OCI-LY7 (cell line): ENCODE results near the gene ATXN7L2. TPM values are rescaled to one million over a fixed set of nuclear protein-coding genes. Genes with fewer than 3 reads are reported as not detected.

Experiments used
- BruUV-seq: library from RNA; stranded (reverse); fragments of 400-500 nt; replicated peaks from 2 replicates; lab custom pipeline; 2021; lab: Mats Ljungman, UMichigan
- CTCF ChIA-PET: fragments of 300-600 bp; sonication (Branson Sonifier 250); formaldehyde crosslinking; loops from one replicate; lab custom pipeline; 2022; ENCODE audit warnings: antibody characterized with exemption; ENCODE audit not compliant: unreplicated experiment; lab: Charles Lee
- POLR2A ChIA-PET: fragments of 300-600 bp; sonication (Branson Sonifier 250); formaldehyde crosslinking; loops from one replicate; lab custom pipeline; 2022; ENCODE audit warnings: antibody characterized with exemption; lab: Charles Lee
- DNase-seq: peaks from one replicate; pipeline ENCODE4 v3.0.0-alpha.2; 2015; ENCODE audit warnings: low spot score
- H2AFZ ChIP-seq: fragments of 200-600 bp; sonication (generic), shearing (Covaris generic); 2 replicates; pipeline ENCODE4 v1.6.1; 2014; ENCODE audit warnings: mild to moderate bottlenecking, antibody characterized with exemption, low read length, moderate library complexity
- H3K27ac ChIP-seq: fragments of 200-600 bp; sonication (generic); 2 replicates; pipeline ENCODE4 v1.5.1; 2014; ENCODE audit warnings: mixed run types, low read depth, mild to moderate bottlenecking, moderate library complexity, low read length, inconsistent platforms; ENCODE audit not compliant: poor library complexity, severe bottlenecking
- H3K36me3 ChIP-seq: fragments of 200-600 bp; sonication (generic); 2 replicates; pipeline ENCODE4 v1.6.1; 2014; ENCODE audit warnings: mild to moderate bottlenecking, antibody characterized with exemption, low read length, moderate library complexity, mixed read lengths; ENCODE audit not compliant: insufficient read depth
- H3K4me1 ChIP-seq: fragments of 200-600 bp; sonication (generic); 2 replicates; pipeline ENCODE4 v1.5.1; 2014; ENCODE audit warnings: mild to moderate bottlenecking, low read length; ENCODE audit not compliant: insufficient read depth, poor library complexity, severe bottlenecking
- H3K4me2 ChIP-seq: fragments of 200-600 bp; sonication (generic); 2 replicates; pipeline ENCODE4 v1.6.1; 2014; ENCODE audit warnings: mild to moderate bottlenecking, low read length
- H3K4me3 ChIP-seq: fragments of 200-600 bp; sonication (generic); 2 replicates; pipeline ENCODE4 v1.5.1; 2014; ENCODE audit warnings: mild to moderate bottlenecking, low read depth, low read length; ENCODE audit not compliant: poor library complexity, severe bottlenecking
- H3K79me2 ChIP-seq: fragments of 200-600 bp; sonication (generic); 2 replicates; pipeline ENCODE4 v1.6.1; 2016; ENCODE audit warnings: low read depth, mild to moderate bottlenecking, low read length, moderate library complexity, mixed read lengths; ENCODE audit not compliant: insufficient read depth
- H3K9me2 ChIP-seq: fragments of 200-600 bp; sonication (generic); 2 replicates; pipeline ENCODE4 v1.6.1; 2016; ENCODE audit warnings: mild to moderate bottlenecking, low read length, mixed read lengths; ENCODE audit not compliant: insufficient read depth
- H3K9me3 ChIP-seq: fragments of 200-600 bp; sonication (generic); 2 replicates; pipeline ENCODE4 v1.6.1; 2014; ENCODE audit warnings: mild to moderate bottlenecking, mixed run types, low read length, mixed read lengths
- H4K20me1 ChIP-seq: fragments of 200-600 bp; sonication (generic); 2 replicates; pipeline ENCODE4 v1.6.1; 2014; ENCODE audit warnings: mild to moderate bottlenecking, antibody characterized with exemption, low read length, moderate library complexity, mixed read lengths; ENCODE audit not compliant: insufficient read depth
- CTCF ChIP-seq: fragments of 200-600 bp; sonication (generic); conservative IDR thresholded peaks from 2 replicates; pipeline ENCODE4 v1.5.1; 2014; ENCODE audit warnings: mild to moderate bottlenecking, antibody characterized with exemption, low read length, moderate library complexity, mixed read lengths
- EZH2phosphoT487 ChIP-seq: fragments of 200-600 bp; sonication (generic); IDR thresholded peaks from 2 replicates; pipeline ENCODE4 v1.6.1; 2018; ENCODE audit warnings: low read depth, borderline replicate concordance, mild to moderate bottlenecking, mixed run types, antibody characterized with exemption, low read length, moderate library complexity, mixed read lengths
- intact Hi-C: fragments of 100-400 bp; cut with micrococcal nuclease; formaldehyde crosslinking; loops from one replicate; pipeline ENCODE4 v1.10.0; 2022; ENCODE audit not compliant: unreplicated experiment
- total RNA-seq, 2 experiments: library from RNA; depleted of rRNA in 1 of 2; stranded (reverse); fragments of >200 nt in 1 of 2; shearing (Covaris generic) in 1 of 2; gene quantifications; 2 replicates each; pipeline ENCODE4 v1.2.3, GENCODE V29; 2014 to 2022

ATXN7L2 gene
- total RNA-seq, 2 experiments from 2014 or later, result 6.5 to 8.2 TPM

- H3K9me2 ChIP-seq, result no peaks in the 10 kb centered on the region
- BruUV-seq, result no TSS peak
- CTCF ChIA-PET, result interaction anchor here (0.6 to 1.1 kb wide), 3 partner anchors 8 to 271 kb away, joined by 4 to 14 read pairs (median 12); partner anchors contain the start of genes CYB561D1 and SARS1
- peak overlapping the region; percentile 70; the same call in 1 of the 2 replicates for H2AFZ ChIP-seq
- H3K4me2 ChIP-seq, result peak overlapping the region; percentile 88
- POLR2A ChIA-PET, result interaction anchor here (0.5 to 0.9 kb wide), 3 partner anchors 31 to 325 kb away, joined by 3 to 5 read pairs (median 3); no protein-coding TSS in a partner anchor
- DNase-seq, result no peak
- H4K20me1 ChIP-seq, result no peaks in the 10 kb centered on the region
- peaks cover 9% of the 10 kb centered on the region; the same call in 1 of the 2 replicates for H3K36me3 ChIP-seq
- intact Hi-C loops, result no loop called here
- peaks cover 18% of the 10 kb centered on the region for H3K4me1 ChIP-seq
- H3K79me2 ChIP-seq, result no peaks in the 10 kb centered on the region; the same call in 1 of the 2 replicates
- H3K27ac ChIP-seq, result peak overlapping the region; percentile 62
- no peaks in the 10 kb centered on the region for H3K9me3 ChIP-seq
- peak overlapping the region; percentile 74 for H3K4me3 ChIP-seq
- no peak for TF ChIP-seq CTCF
- no peak for TF ChIP-seq EZH2phosphoT487
Measured at GRCh38 chr1:109485001-109485400, 1.3 kb downstream of the ATXN7L2 start.

GRCh38 chr1:109487261-109487660 lies 3.6 kb downstream of the ATXN7L2 start:
- no peaks in the 10 kb centered on the region for H4K20me1 ChIP-seq
- CTCF ChIA-PET, result interaction anchor here (0.6 kb wide), 1 partner anchor 31 kb away, joined by 5 read pairs; no protein-coding TSS in a partner anchor
- intact Hi-C loops, result no loop called here
- no peak overlapping the region for H3K27ac ChIP-seq
- no peak overlapping the region for H3K4me3 ChIP-seq
- H3K36me3 ChIP-seq, result peaks cover 14% of the 10 kb centered on the region; the same call in 1 of the 2 replicates
- H3K9me3 ChIP-seq, result no peaks in the 10 kb centered on the region
- BruUV-seq, result no TSS peak
- H3K4me2 ChIP-seq, result no peak overlapping the region
- H2AFZ ChIP-seq, result no peak overlapping the region
- no peaks in the 10 kb centered on the region; the same call in 1 of the 2 replicates for H3K79me2 ChIP-seq
- peaks cover 18% of the 10 kb centered on the region for H3K4me1 ChIP-seq
- POLR2A ChIA-PET, result no interaction called here
- no peak for DNase-seq
- TF ChIP-seq CTCF (no peak), EZH2phosphoT487 (no peak)
- H3K9me2 ChIP-seq, result no peaks in the 10 kb centered on the region

GRCh38 chr1:109488201-109488600 lies 4.5 kb downstream of the ATXN7L2 start:
- Histone ChIP-seq H3K4me1 (peaks cover 14% of the 10 kb centered on the region), H3K4me3 (no peak overlapping the region), H3K79me2 (no peaks in the 10 kb centered on the region; the same call in 1 of the 2 replicates), H2AFZ (no peak overlapping the region), H3K4me2 (no peak overlapping the region), H3K9me3 (no peaks in the 10 kb centered on the region), H3K9me2 (no peaks in the 10 kb centered on the region), H3K36me3 (peaks cover 14% of the 10 kb centered on the region; the same call in 1 of the 2 replicates), H3K27ac (no peak overlapping the region), H4K20me1 (no peaks in the 10 kb centered on the region)
- DNase-seq, result no peak
- ChIA-PET CTCF (interaction anchor here (1.0 kb wide), 1 partner anchor 44 kb away, joined by 3 read pairs; no protein-coding TSS in a partner anchor), POLR2A (no interaction called here)
- intact Hi-C loops, result no loop called here
- no TSS peak for BruUV-seq
- TF ChIP-seq CTCF, result peak; percentile 30; the same call in 1 of the 2 replicates
- no peak for TF ChIP-seq EZH2phosphoT487
